Calu3 (cell line): ENCODE measurements around the gene CNTLN. TPM values are rescaled to one million over a fixed set of nuclear protein-coding genes. Genes with fewer than 3 reads are reported as not detected.

Experiments
- BruUV-seq: library from RNA; stranded (reverse); fragments of 400-500 nt; replicated peaks from 2 replicates; lab custom pipeline; 2021; lab: Mats Ljungman, UMichigan
- CTCF ChIA-PET: fragments of 300-600 bp; sonication (Branson Sonifier 250); formaldehyde crosslinking; loops from one replicate; lab custom pipeline; 2022; ENCODE audit warnings: antibody characterized with exemption; lab: Charles Lee
- DNase-seq: peaks from one replicate; pipeline ENCODE4 v3.0.0; 2022
- H3K27ac Mint-ChIP-seq: one replicate; pipeline ENCODE4 v1.8.0; 2022; ENCODE audit warnings: mixed read lengths; ENCODE audit not compliant: unreplicated experiment
- H3K27me3 Mint-ChIP-seq: one replicate; pipeline ENCODE4 v1.8.0; 2022; ENCODE audit warnings: mixed read lengths; ENCODE audit not compliant: unreplicated experiment
- H3K36me3 Mint-ChIP-seq: one replicate; pipeline ENCODE4 v1.8.0; 2022; ENCODE audit warnings: mild to moderate bottlenecking, moderate library complexity, mixed read lengths; ENCODE audit not compliant: insufficient read depth, unreplicated experiment
- H3K4me1 Mint-ChIP-seq: one replicate; pipeline ENCODE4 v1.8.0; 2022; ENCODE audit warnings: mild to moderate bottlenecking, low read depth, mixed read lengths; ENCODE audit not compliant: unreplicated experiment
- H3K4me3 Mint-ChIP-seq: one replicate; pipeline ENCODE4 v1.8.0; 2022; ENCODE audit warnings: mild to moderate bottlenecking, low read depth, moderate library complexity, mixed read lengths; ENCODE audit not compliant: unreplicated experiment
- H3K9me3 Mint-ChIP-seq: one replicate; pipeline ENCODE4 v1.8.0; 2022; ENCODE audit warnings: low read depth, mixed read lengths; ENCODE audit not compliant: unreplicated experiment
- CTCF ChIP-seq: fragments of 200-600 bp; IDR thresholded peaks from one replicate; pipeline ENCODE4 v1.8.0; 2022; ENCODE audit warnings: antibody characterized with exemption; ENCODE audit not compliant: unreplicated experiment
- intact Hi-C: fragments of 100-400 bp; cut with micrococcal nuclease; formaldehyde crosslinking; loops from one replicate; pipeline ENCODE4 v1.10.0; 2022; ENCODE audit not compliant: unreplicated experiment
- total RNA-seq: library from RNA; stranded (reverse); gene quantifications from 2 replicates; pipeline ENCODE4 v1.2.3, GENCODE V29; 2022

Gene CNTLN
- total RNA-seq, 1 experiment from 2014 or later, result 6.7 TPM

GRCh38 chr9:17216646-17217045 is 81.8 kb downstream of the CNTLN start:
- intact Hi-C loops, result loop anchor here (5.0 kb wide), 1 partner anchor 99 kb away; no protein-coding TSS in a partner anchor
- no peak for TF ChIP-seq CTCF
- no peak overlapping the region for H3K27ac Mint-ChIP-seq
- BruUV-seq, result no TSS peak
- no peak for DNase-seq
- no peaks in the 10 kb centered on the region for H3K27me3 Mint-ChIP-seq
- H3K4me3 Mint-ChIP-seq, result no peak overlapping the region
- H3K36me3 Mint-ChIP-seq, result no peaks in the 10 kb centered on the region
- CTCF ChIA-PET, result no interaction called here
- H3K9me3 Mint-ChIP-seq, result peaks cover 6% of the 10 kb centered on the region
- H3K4me1 Mint-ChIP-seq, result no peaks in the 10 kb centered on the region

DNA sequence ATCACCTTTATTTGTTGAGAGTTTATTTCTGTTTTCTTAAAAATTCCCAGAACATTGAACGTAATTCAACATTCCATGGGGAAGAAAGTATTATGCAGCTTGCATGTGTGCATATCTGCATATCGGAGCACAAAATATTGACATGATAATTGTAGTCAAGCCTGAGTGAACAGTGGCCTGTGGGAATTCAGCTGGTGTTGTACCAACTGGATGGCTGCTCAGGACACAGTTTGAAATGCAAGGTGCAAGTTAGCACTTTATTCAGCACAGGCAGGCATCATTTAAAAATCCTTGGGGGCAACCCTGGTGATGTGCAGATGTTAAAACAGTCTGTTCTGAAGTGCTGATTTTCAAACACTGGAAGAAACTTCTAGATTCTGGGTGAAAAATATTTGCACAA is 82.4 kb downstream of the CNTLN start:
- Mint-ChIP-seq H3K36me3 (no peaks in the 10 kb centered on the region), H3K27me3 (no peaks in the 10 kb centered on the region), H3K9me3 (peaks cover 6% of the 10 kb centered on the region), H3K27ac (no peak overlapping the region), H3K4me1 (no peaks in the 10 kb centered on the region), H3K4me3 (no peak overlapping the region)
- no TSS peak for BruUV-seq
- TF ChIP-seq CTCF, result no peak
- no peak for DNase-seq
- intact Hi-C loops, result loop anchor here (5.0 kb wide), 1 partner anchor 100 kb away; no protein-coding TSS in a partner anchor
- CTCF ChIA-PET, result no interaction called here

- no TSS peak for BruUV-seq
- DNase-seq, result no peak
- CTCF ChIA-PET, result interaction anchor here (0.7 to 1.2 kb wide), 2 partner anchors 183 to 185 kb away, joined by 3 to 4 read pairs; no protein-coding TSS in a partner anchor
- intact Hi-C loops, result loop anchor here (2.0 to 5.0 kb wide), 3 partner anchors 102 to 244 kb away; no protein-coding TSS in a partner anchor
- Mint-ChIP-seq H3K4me1 (no peaks in the 10 kb centered on the region), H3K36me3 (no peaks in the 10 kb centered on the region), H3K4me3 (no peak overlapping the region), H3K27ac (no peak overlapping the region), H3K9me3 (no peaks in the 10 kb centered on the region), H3K27me3 (no peaks in the 10 kb centered on the region)
- no peak for TF ChIP-seq CTCF
These were observed 84.4 kb downstream of the CNTLN start for GRCh38 chr9:17219261-17219660.

DNA sequence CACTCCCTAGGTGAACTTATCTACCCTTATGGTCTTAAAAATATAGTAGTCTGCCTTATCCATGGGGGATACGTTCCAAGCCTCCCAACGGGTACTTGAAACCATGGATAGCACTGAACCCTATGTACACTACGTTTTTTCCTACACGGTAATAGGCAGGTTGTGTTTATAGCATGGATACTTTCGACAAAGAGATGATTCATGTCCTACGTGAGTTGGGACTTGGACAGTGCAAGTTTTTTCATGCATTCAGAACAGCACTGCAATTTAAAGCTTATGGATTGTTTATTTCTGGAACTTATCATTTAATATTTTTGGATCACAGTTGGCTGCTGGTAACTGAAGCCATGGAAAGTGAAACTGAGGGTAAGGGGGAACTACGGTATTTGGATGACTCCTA is 88.1 kb downstream of the CNTLN start:
- no peak for DNase-seq
- Mint-ChIP-seq H3K4me1 (no peaks in the 10 kb centered on the region), H3K27ac (no peak overlapping the region), H3K9me3 (no peaks in the 10 kb centered on the region), H3K36me3 (no peaks in the 10 kb centered on the region), H3K27me3 (no peaks in the 10 kb centered on the region), H3K4me3 (no peak overlapping the region)
- no peak for TF ChIP-seq CTCF
- intact Hi-C loops, result no loop called here
- BruUV-seq, result no TSS peak
- CTCF ChIA-PET, result no interaction called here
